GM10266 (cell line): Measurements from ENCODE around the gene TMEM266.

ENCODE experiments used
- DNase-seq: peaks from one replicate; pipeline ENCODE4 v3.0.0; 2012; ENCODE audit errors: extremely low spot score
- TF ChIP-seq, protein P1 (sequence below): IDR thresholded peaks from 2 replicates; pipeline ENCODE4 v1.5.1; 2012; ENCODE audit warnings: mild to moderate bottlenecking, low read depth; ENCODE audit not compliant: control insufficient read depth, insufficient read depth; ENCODE audit errors: missing control alignments

Gene TMEM266

DNA sequence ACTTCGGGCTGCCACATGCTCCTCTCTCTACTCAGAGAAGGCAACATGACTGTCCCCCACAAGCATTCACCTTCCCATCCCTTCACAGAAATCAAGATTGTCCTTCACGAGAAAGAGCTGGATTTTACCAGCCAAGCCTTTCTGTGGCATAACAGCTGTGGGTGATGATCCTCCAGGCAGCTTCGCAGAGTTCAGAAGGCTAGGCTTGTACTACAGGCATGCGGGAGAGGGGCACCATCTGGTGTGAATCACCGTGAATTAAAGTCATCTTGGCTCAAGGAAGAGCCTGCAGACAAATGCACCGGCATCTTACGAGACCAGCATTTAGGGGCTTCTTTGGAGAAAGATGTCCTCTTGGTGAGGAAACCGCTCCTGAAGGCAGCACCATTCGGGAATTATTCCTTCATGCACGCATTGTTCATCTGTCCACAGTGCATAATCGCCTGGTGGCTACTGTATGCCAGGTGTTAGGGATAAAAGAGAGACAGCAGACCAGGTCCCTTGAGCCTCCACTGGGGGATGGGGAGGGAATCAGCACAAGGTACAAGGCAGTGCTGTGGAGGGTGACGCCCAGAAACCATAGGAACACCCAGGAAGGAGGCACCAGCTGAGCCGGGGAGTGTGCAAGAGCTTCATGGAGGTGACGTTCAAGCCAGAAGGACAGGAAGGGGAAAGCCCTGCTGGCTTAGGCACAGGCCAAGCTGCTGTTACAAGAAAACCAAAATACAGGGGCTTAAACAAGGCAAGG is 108.6 kb downstream of the TMEM266 start:
- TF ChIP-seq, protein P1, sequence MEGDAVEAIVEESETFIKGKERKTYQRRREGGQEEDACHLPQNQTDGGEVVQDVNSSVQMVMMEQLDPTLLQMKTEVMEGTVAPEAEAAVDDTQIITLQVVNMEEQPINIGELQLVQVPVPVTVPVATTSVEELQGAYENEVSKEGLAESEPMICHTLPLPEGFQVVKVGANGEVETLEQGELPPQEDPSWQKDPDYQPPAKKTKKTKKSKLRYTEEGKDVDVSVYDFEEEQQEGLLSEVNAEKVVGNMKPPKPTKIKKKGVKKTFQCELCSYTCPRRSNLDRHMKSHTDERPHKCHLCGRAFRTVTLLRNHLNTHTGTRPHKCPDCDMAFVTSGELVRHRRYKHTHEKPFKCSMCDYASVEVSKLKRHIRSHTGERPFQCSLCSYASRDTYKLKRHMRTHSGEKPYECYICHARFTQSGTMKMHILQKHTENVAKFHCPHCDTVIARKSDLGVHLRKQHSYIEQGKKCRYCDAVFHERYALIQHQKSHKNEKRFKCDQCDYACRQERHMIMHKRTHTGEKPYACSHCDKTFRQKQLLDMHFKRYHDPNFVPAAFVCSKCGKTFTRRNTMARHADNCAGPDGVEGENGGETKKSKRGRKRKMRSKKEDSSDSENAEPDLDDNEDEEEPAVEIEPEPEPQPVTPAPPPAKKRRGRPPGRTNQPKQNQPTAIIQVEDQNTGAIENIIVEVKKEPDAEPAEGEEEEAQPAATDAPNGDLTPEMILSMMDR = no peak
- no peak for DNase-seq

GRCh38 chr15:76169018-76169417 is 109.2 kb downstream of the TMEM266 start:
- DNase-seq = no peak
- TF ChIP-seq, protein P1 = no peak

- TF ChIP-seq, protein P1 = no peak
- DNase-seq = no peak
Observed at GRCh38 chr15:76169911-76170800, 110.4 kb downstream of the TMEM266 start.

- TF ChIP-seq, protein P1 = no peak
- DNase-seq = no peak
Observed at GRCh38 chr15:76172782-76173181, 113.0 kb downstream of the TMEM266 start.

DNA sequence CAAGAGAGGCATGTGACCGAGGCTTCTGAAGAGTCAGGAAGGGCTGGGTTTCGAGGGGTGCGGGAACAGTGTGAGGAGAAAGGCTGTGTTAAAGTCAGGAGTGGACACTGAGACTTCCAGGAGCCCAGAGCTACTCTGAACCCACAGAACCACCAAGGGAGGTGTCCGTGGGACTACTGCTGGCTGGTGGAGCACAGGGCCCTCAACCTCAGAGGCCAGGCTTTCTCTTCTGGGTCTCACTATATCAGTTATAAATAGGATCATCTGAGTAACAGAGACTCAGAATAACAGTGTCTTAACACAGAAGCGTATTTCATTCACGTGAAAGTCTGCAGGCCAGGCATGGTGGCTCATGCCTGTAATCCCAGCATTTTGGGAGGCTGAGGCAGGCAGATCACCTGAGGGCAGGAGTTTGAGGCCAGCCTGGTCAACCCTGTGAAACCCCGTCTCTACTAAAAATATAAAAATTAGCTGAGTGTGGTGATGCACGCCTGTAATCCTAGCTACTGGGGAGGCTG is 113.6 kb downstream of the TMEM266 start:
- TF ChIP-seq, protein P1 = no peak
- no peak for DNase-seq

- TF ChIP-seq, protein P1 = no peak
Observed at GRCh38 chr15:76174654-76175053, 114.9 kb downstream of the TMEM266 start.

More at GRCh38 chr15:76174654-76175053, 114.9 kb downstream of the TMEM266 start:
- no peak for DNase-seq
